IMR-90 (cell line): ENCODE results near the gene LEPROT. TPM values are rescaled to one million over a fixed set of nuclear protein-coding genes. Genes with fewer than 3 reads are reported as not detected.

Experiments used
- ATAC-seq: fragments of 200-7000 bp; cut with Tn5 transposase; 2 replicates; pipeline ENCODE4 v1.9.1; 2020; ENCODE audit warnings: low read depth, mild to moderate bottlenecking, moderate library complexity
- BruUV-seq: library from RNA; stranded (reverse); fragments of 400-500 nt; replicated peaks from 2 replicates; lab custom pipeline; 2021; lab: Mats Ljungman, UMichigan
- CTCF ChIA-PET: fragments of 300-600 bp; formaldehyde crosslinking; extraction: SDS; loops from one replicate; lab custom pipeline; 2021; ENCODE audit warnings: antibody characterized with exemption; lab: Yijun Ruan, JAX
- POLR2A ChIA-PET: fragments of 300-600 bp; sonication (Branson Sonifier 250); formaldehyde crosslinking; loops from one replicate; lab custom pipeline; 2022; ENCODE audit warnings: antibody characterized with exemption; ENCODE audit not compliant: unreplicated experiment; lab: Charles Lee
- DNase-seq: peaks from one replicate; pipeline ENCODE4 v3.0.0; 2013
- H2AFZ ChIP-seq: replicated peaks from 2 replicates; pipeline ENCODE3; 2013; ENCODE audit warnings: low read length, mild to moderate bottlenecking; ENCODE audit not compliant: poor library complexity
- H2AK5ac ChIP-seq: 2 replicates; pipeline ENCODE4 v1.6.1; 2013; ENCODE audit warnings: low read depth, low read length, inconsistent platforms
- H2AK9ac ChIP-seq: replicated peaks from 2 replicates; pipeline ENCODE3; 2013; ENCODE audit warnings: mild to moderate bottlenecking, low read depth, low read length, moderate library complexity; ENCODE audit not compliant: poor library complexity
- H2BK120ac ChIP-seq: 2 replicates; pipeline ENCODE4 v1.6.1; 2013; ENCODE audit warnings: low read depth, low read length, inconsistent platforms
- H2BK15ac ChIP-seq: 3 replicates; pipeline ENCODE4 v1.6.1; 2013; ENCODE audit warnings: low read depth, low read length, inconsistent platforms
- H2BK20ac ChIP-seq: 2 replicates; pipeline ENCODE4 v1.6.1; 2013; ENCODE audit warnings: low read depth, mild to moderate bottlenecking, inconsistent platforms, low read length, moderate library complexity
- H2BK5ac ChIP-seq: 2 replicates; pipeline ENCODE4 v1.6.1; 2013; ENCODE audit warnings: mild to moderate bottlenecking, low read depth, low read length, inconsistent platforms; ENCODE audit not compliant: poor library complexity, severe bottlenecking
- H3K14ac ChIP-seq: replicated peaks from 2 replicates; pipeline ENCODE4 v1.6.1; 2013; ENCODE audit warnings: low read depth, low read length, inconsistent platforms
- H3K18ac ChIP-seq: 2 replicates; pipeline ENCODE4 v1.6.1; 2013; ENCODE audit warnings: low read depth, low read length, control low read depth
- H3K23ac ChIP-seq: 2 replicates; pipeline ENCODE4 v1.6.1; 2013; ENCODE audit warnings: low read depth, low read length, inconsistent platforms
- H3K27ac ChIP-seq: 2 replicates; pipeline ENCODE4 v1.5.1; 2013; ENCODE audit warnings: mild to moderate bottlenecking, control low read depth, low read length; ENCODE audit not compliant: insufficient read depth
- H3K27me3 ChIP-seq: 2 replicates; pipeline ENCODE4 v1.6.1; 2013; ENCODE audit warnings: low read length; ENCODE audit not compliant: control insufficient read depth, insufficient read depth
- H3K36me3 ChIP-seq: 2 replicates; pipeline ENCODE4 v1.6.1; 2013; ENCODE audit warnings: low read length, mixed read lengths; ENCODE audit not compliant: control insufficient read depth, insufficient read depth
- H3K4ac ChIP-seq: 2 replicates; pipeline ENCODE4 v1.6.1; 2013; ENCODE audit warnings: low read depth, low read length, inconsistent platforms
- H3K4me1 ChIP-seq: 2 replicates; pipeline ENCODE4 v1.6.1; 2013; ENCODE audit warnings: low read length, mixed read lengths; ENCODE audit not compliant: control insufficient read depth, insufficient read depth
- H3K4me2 ChIP-seq: 2 replicates; pipeline ENCODE4 v1.6.1; 2013; ENCODE audit warnings: low read depth, mild to moderate bottlenecking, control low read depth, low read length, moderate library complexity
- H3K4me3 ChIP-seq: 2 replicates; pipeline ENCODE4 v1.5.1; 2013; ENCODE audit warnings: low read depth, mild to moderate bottlenecking, control low read depth, low read length, moderate library complexity; ENCODE audit not compliant: insufficient read depth
- H3K56ac ChIP-seq: 2 replicates; pipeline ENCODE4 v1.6.1; 2013; ENCODE audit warnings: low read length, inconsistent platforms; ENCODE audit not compliant: insufficient read depth; ENCODE audit errors: extremely low read depth
- H3K79me1 ChIP-seq, 2 experiments: 2 replicates each; pipeline ENCODE4 v1.6.1; 2013; ENCODE audit warnings: low read length in 2 of 2, inconsistent platforms in 1 of 2, low read depth in 1 of 2
- H3K9ac ChIP-seq: 2 replicates; pipeline ENCODE4 v1.6.1; 2013; ENCODE audit warnings: low read depth, low read length, control low read depth
- H3K9me1 ChIP-seq: 2 replicates; pipeline ENCODE4 v1.6.1; 2013; ENCODE audit warnings: low read length, inconsistent platforms; ENCODE audit not compliant: insufficient read depth
- H3K9me3 ChIP-seq: 2 replicates; pipeline ENCODE4 v1.6.1; 2013; ENCODE audit warnings: low read length; ENCODE audit not compliant: control insufficient read depth, insufficient read depth
- H4K20me1 ChIP-seq: 2 replicates; pipeline ENCODE4 v1.6.1; 2013; ENCODE audit warnings: low read length, inconsistent platforms; ENCODE audit not compliant: insufficient read depth
- H4K5ac ChIP-seq: 2 replicates; pipeline ENCODE4 v1.6.1; 2013; ENCODE audit warnings: mild to moderate bottlenecking, low read depth, low read length, control low read depth
- H4K8ac ChIP-seq, 2 experiments: 2 replicates each; pipeline ENCODE4 v1.6.1; 2013; ENCODE audit warnings: low read depth in 2 of 2, low read length in 2 of 2, control low read depth in 1 of 2, inconsistent platforms in 1 of 2
- H4K91ac ChIP-seq: 2 replicates; pipeline ENCODE4 v1.6.1; 2013; ENCODE audit warnings: low read depth, low read length, inconsistent platforms; ENCODE audit not compliant: insufficient read depth
- FOS ChIP-seq: fragments of 150-350 bp; IDR thresholded peaks from 2 replicates; pipeline ENCODE4 v1.6.1; 2016; ENCODE audit warnings: low read depth, low read length
- MAZ ChIP-seq: IDR thresholded peaks from 2 replicates; pipeline ENCODE4 v1.6.1; 2012; ENCODE audit warnings: low read depth, mild to moderate bottlenecking, low read length, improper control_type of control experiment, moderate library complexity, borderline replicate concordance
- NFE2L2 ChIP-seq: fragments of 150-350 bp; IDR thresholded peaks from 2 replicates; pipeline ENCODE4 v1.6.1; 2016; ENCODE audit warnings: low read depth, mild to moderate bottlenecking, low read length
- POLR2A ChIP-seq: IDR thresholded peaks from 2 replicates; pipeline ENCODE4 v1.6.1; 2012; ENCODE audit warnings: mild to moderate bottlenecking, low read depth, low read length
- RCOR1 ChIP-seq: IDR thresholded peaks from 2 replicates; pipeline ENCODE4 v1.6.1; 2012; ENCODE audit warnings: mild to moderate bottlenecking, low read length, improper control_type of control experiment; ENCODE audit not compliant: insufficient replicate concordance
- USF2 ChIP-seq: fragments of 150-350 bp; IDR thresholded peaks from 2 replicates; pipeline ENCODE4 v1.6.1; 2017; ENCODE audit warnings: mild to moderate bottlenecking, antibody characterized with exemption, low read length, low read depth
- dilution Hi-C: fragments of 300-500 bp; cut with HindIII; formaldehyde crosslinking; loops from one replicate; pipeline ENCODE4 v1.14.3; 2018; ENCODE audit warnings: low sequenced_read_pairs; ENCODE audit not compliant: unreplicated experiment
- in situ Hi-C: fragments of 300-500 bp; cut with MboI; formaldehyde crosslinking; loops from 3 replicates; pipeline ENCODE4 v1.14.3; 2019; ENCODE audit warnings: low sequenced_read_pairs, inconsistent platforms, mixed read lengths
- intact Hi-C: fragments of 100-400 bp; cut with micrococcal nuclease; formaldehyde crosslinking; loops from 2 replicates; pipeline ENCODE4 v1.10.0; 2022
- polyA plus RNA-seq, 3 experiments: library from polyadenylated mRNA; depleted of rRNA; stranded (reverse); fragments of >200 nt; gene quantifications; 2 replicates each; pipeline ENCODE4 v1.2.3, GENCODE V29; 2012; ENCODE audit warnings: low replicate concordance in 1 of 3
- total RNA-seq: library from RNA; depleted of rRNA; stranded (reverse); fragments of >200 nt; gene quantifications from 2 replicates; pipeline ENCODE4 v1.2.3, GENCODE V29; 2012

Gene LEPROT
- total and polyA plus RNA-seq, 2 of the 4 experiments (the other 2 are of a cell fraction), result 21.0 to 40.2 TPM

- no peak overlapping the region for H2BK15ac ChIP-seq
- DNase-seq (no peak), ATAC-seq (no peak)
- no peak overlapping the region for H3K4ac ChIP-seq
- H3K36me3 ChIP-seq, result no peaks in the 10 kb centered on the region
- H3K27me3 ChIP-seq, result no peaks in the 10 kb centered on the region
- H3K14ac ChIP-seq, result no peak overlapping the region
- H3K79me1 ChIP-seq, result no peaks in the 10 kb centered on the region
- no peak overlapping the region for H3K9ac ChIP-seq
- BruUV-seq, result no TSS peak
- H3K23ac ChIP-seq, result no peak overlapping the region
- in situ Hi-C loops (no loop called here), intact Hi-C loops (no loop called here), dilution Hi-C loops (no loop called here)
- no peaks in the 10 kb centered on the region for H3K4me1 ChIP-seq
- H3K9me1 ChIP-seq, result no peaks in the 10 kb centered on the region
- no peak overlapping the region for H3K27ac ChIP-seq
- no peak overlapping the region for H2BK20ac ChIP-seq
- H4K91ac ChIP-seq, result no peak overlapping the region
- H4K20me1 ChIP-seq, result no peaks in the 10 kb centered on the region
- CTCF ChIA-PET, result interaction anchor here (1.0 kb wide), 1 partner anchor 8 kb away, joined by 3 read pairs; no protein-coding TSS in a partner anchor
- H3K9me3 ChIP-seq, result no peaks in the 10 kb centered on the region
- H3K4me2 ChIP-seq, result no peak overlapping the region
- TF ChIP-seq RCOR1, result no peak
- no peak for TF ChIP-seq POLR2A
- TF ChIP-seq NFE2L2, result no peak
- TF ChIP-seq USF2, result no peak
- TF ChIP-seq FOS, result no peak
- TF ChIP-seq MAZ, result no peak
- no peak overlapping the region for H2BK5ac ChIP-seq
- no peak overlapping the region for H4K8ac ChIP-seq
- no peak overlapping the region for H2BK120ac ChIP-seq
- no peak overlapping the region for H2AK5ac ChIP-seq
- H3K56ac ChIP-seq, result no peak overlapping the region
- no peak overlapping the region for H4K5ac ChIP-seq
- H3K18ac ChIP-seq, result no peak overlapping the region
- no peak overlapping the region for H3K4me3 ChIP-seq
- no peak overlapping the region for H2AK9ac ChIP-seq
- POLR2A ChIA-PET, result no interaction called here
- no peak overlapping the region for H2AFZ ChIP-seq
Measured at GRCh38 chr1:65457868-65458267, 37.4 kb downstream of the LEPROT start.
